BE2C (cell line): Measurements from ENCODE around the gene MPND.

Experiments
- DNase-seq: peaks from one replicate; pipeline ENCODE4 v3.0.0-alpha.2; 2020
- H3K27me3 ChIP-seq: fragments of 250-450 bp; sonication (Bioruptor Pico); 2 replicates; pipeline ENCODE4 v1.5.1; 2020; ENCODE audit warnings: mild to moderate bottlenecking
- H3K36me3 ChIP-seq: fragments of 250-450 bp; sonication (Bioruptor Pico); 2 replicates; pipeline ENCODE4 v1.5.1; 2020; ENCODE audit warnings: mild to moderate bottlenecking
- H3K4me1 ChIP-seq: fragments of 250-450 bp; sonication (Bioruptor Pico); 2 replicates; pipeline ENCODE4 v1.5.1; 2020
- H3K4me3 ChIP-seq: 2 replicates; pipeline ENCODE4 v1.5.1; 2011; ENCODE audit warnings: low read depth, low read length
- H3K9me3 ChIP-seq: fragments of 250-450 bp; sonication (Bioruptor Pico); 2 replicates; pipeline ENCODE4 v1.5.1; 2020
- TF ChIP-seq, protein P1 (sequence below): IDR thresholded peaks from 2 replicates; pipeline ENCODE4 v1.5.1; 2012; ENCODE audit warnings: mild to moderate bottlenecking, low read depth, low read length

The MPND gene

DNA sequence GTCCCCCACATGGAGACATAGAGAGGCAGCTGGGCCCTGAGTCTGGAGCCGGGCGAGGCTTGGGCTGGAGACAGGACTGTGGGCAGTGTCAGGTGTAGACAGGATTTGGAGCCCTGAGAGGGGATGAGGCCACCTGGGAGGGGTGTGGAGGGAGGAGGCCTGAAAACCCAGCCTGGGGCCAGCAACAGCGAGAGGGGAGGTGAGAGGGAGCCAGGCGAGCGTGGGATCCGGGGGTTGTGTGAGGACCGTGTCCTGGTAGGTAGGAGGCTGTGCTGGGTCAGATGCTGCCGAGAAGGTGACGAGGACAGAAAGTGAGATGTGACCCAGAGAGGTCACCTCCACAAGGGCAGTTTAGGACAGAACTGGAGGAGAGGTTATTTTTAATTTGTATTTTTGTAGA, 7.4 kb downstream of the MPND start:
- no peaks in the 10 kb centered on the region for H3K4me1 ChIP-seq
- DNase-seq = no peak
- H3K36me3 ChIP-seq = peaks cover 6% of the 10 kb centered on the region

DNA sequence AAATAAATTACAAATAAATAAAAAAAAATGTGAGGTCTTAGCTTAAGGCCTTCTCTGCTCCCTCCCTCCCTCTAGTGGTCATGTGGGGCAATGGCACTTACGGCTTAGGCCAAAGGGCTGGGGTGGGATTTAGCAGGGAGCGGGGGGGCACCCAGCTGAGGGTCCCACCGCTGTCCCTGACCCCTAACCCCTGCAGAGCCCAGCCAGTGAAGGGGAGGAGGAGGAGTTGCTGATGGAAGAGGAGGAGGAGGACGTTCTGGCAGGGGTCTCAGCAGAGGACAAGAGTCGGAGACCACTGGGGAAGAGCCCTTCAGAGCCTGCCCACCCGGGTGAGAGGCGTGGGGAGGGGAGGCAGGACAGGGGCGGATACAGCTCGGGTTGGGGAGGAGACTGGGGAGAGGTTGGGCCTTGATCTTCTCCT, 9.3 kb downstream of the MPND start:
- peak; percentile 68 for DNase-seq
- no peak overlapping the region for H3K4me3 ChIP-seq
- TF ChIP-seq, protein P1, sequence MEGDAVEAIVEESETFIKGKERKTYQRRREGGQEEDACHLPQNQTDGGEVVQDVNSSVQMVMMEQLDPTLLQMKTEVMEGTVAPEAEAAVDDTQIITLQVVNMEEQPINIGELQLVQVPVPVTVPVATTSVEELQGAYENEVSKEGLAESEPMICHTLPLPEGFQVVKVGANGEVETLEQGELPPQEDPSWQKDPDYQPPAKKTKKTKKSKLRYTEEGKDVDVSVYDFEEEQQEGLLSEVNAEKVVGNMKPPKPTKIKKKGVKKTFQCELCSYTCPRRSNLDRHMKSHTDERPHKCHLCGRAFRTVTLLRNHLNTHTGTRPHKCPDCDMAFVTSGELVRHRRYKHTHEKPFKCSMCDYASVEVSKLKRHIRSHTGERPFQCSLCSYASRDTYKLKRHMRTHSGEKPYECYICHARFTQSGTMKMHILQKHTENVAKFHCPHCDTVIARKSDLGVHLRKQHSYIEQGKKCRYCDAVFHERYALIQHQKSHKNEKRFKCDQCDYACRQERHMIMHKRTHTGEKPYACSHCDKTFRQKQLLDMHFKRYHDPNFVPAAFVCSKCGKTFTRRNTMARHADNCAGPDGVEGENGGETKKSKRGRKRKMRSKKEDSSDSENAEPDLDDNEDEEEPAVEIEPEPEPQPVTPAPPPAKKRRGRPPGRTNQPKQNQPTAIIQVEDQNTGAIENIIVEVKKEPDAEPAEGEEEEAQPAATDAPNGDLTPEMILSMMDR = peak; percentile 92
- peaks cover 11% of the 10 kb centered on the region for H3K36me3 ChIP-seq
- no peaks in the 10 kb centered on the region for H3K9me3 ChIP-seq
- H3K27me3 ChIP-seq = no peaks in the 10 kb centered on the region
- H3K4me1 ChIP-seq = no peaks in the 10 kb centered on the region

More for the DNA sequence above, 7.4 kb downstream of the MPND start:
- TF ChIP-seq, protein P1 = no peak
- H3K27me3 ChIP-seq = no peaks in the 10 kb centered on the region
- H3K9me3 ChIP-seq = no peaks in the 10 kb centered on the region
- no peak overlapping the region for H3K4me3 ChIP-seq

DNA sequence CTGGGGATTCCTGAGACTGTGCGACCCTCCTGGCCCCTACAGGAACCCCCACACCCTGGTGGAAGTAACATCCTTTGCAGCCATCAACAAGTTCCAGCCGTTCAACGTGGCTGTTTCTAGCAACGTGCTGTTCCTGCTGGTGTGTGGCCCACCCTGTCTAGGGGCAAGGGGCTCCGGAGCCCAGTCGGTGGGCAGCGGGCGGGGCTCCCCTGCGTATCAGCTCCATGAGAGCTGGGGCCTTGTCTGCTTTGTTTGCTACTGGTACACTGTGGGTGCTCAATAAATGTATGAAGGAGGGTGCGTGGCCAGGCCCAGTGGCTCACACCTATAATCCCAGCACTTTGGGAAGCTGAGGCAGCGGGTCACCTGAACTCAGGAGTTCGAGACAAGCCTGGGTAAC, 10.9 kb downstream of the MPND start:
- DNase-seq = no peak
- Histone ChIP-seq H3K9me3 (no peaks in the 10 kb centered on the region), H3K4me1 (no peaks in the 10 kb centered on the region), H3K36me3 (peaks cover 19% of the 10 kb centered on the region), H3K27me3 (no peaks in the 10 kb centered on the region), H3K4me3 (no peak overlapping the region)
- TF ChIP-seq, protein P1 = no peak

DNA sequence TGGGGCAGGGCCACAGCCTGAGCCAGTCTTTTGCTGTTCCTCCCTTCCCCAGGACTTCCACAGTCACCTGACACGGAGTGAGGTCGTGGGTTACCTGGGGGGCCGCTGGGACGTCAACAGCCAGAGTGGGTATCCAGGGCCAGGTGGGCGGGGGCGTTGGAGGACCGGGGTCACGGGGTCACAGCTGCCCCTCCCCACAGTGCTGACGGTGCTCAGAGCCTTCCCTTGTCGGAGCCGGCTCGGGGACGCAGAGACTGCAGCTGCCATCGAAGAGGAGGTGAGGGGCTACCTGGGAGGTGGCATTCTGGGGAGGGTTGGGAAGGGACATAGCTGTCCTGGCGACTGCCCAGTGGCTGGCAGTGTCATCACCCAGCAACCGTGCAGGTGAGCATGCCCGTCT, 11.5 kb downstream of the MPND start:
- TF ChIP-seq, protein P1 = no peak
- Histone ChIP-seq H3K27me3 (no peaks in the 10 kb centered on the region), H3K4me3 (no peak overlapping the region), H3K4me1 (no peaks in the 10 kb centered on the region), H3K9me3 (no peaks in the 10 kb centered on the region), H3K36me3 (peaks cover 25% of the 10 kb centered on the region)
- DNase-seq = no peak

DNA sequence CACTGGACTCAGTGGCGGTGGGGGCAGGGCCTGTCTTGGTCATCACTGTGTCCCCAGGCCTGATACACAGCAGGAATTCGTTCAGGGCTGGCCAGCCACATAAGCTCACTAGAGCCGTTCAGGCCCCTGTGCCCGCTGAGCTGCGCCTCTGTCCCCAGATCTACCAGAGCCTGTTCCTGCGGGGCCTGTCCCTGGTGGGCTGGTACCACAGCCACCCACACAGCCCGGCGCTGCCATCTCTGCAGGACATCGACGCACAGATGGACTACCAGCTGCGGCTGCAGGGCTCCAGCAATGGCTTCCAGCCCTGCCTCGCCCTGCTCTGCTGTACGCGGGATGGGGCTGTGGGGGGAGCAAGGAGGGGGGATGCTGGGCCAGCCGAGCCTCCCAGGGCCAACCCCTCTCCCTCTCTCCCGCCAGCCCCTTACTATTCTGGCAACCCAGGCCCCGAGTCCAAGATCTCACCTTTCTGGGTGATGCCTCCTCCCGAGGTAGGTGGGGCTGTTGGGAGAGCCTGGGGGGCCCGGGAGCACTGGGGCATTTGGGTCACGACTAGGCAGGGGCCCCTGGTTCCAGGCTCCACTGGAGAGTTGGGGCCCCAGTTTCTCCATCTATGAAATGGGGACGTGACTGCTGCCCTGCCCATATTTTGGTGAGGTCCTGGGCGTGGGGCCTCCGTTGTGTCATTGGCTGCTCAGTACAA, 13.9 kb downstream of the MPND start:
- Histone ChIP-seq H3K4me1 (no peaks in the 10 kb centered on the region), H3K36me3 (peaks cover 47% of the 10 kb centered on the region), H3K27me3 (no peaks in the 10 kb centered on the region), H3K9me3 (no peaks in the 10 kb centered on the region), H3K4me3 (no peak overlapping the region)
- TF ChIP-seq, protein P1 = no peak
- no peak for DNase-seq

DNA sequence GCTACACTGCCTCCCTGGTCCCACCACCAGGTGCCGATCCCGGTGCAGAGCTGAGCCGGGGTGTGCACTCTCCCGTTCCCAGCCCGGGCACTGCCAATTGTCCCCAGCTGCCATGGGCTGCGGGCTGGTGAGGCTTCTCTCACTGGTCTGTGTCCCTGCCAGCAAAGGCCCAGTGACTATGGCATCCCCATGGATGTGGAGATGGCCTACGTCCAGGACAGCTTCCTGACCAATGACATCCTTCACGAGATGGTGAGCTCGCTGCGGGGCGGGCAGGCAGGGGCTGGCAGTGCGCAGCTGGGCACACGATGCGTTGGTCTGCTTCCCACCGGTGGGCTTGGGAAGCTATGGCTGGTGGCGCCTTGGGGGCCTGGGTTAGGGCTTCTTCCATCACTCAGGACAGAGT, 14.6 kb downstream of the MPND start:
- Histone ChIP-seq H3K9me3 (no peaks in the 10 kb centered on the region), H3K27me3 (no peaks in the 10 kb centered on the region), H3K4me3 (no peak overlapping the region), H3K36me3 (peaks cover 54% of the 10 kb centered on the region), H3K4me1 (no peaks in the 10 kb centered on the region)
- DNase-seq = no peak
- TF ChIP-seq, protein P1 = no peak
